Neural progenitor cell (in vitro differentiated cells): ENCODE measurements around the gene VIL1.

Experiments
- EZH2phosphoT487 ChIP-seq: fragments of 200-600 bp; sonication (generic); IDR thresholded peaks from 2 replicates; pipeline ENCODE4 v1.6.1; 2017; ENCODE audit warnings: antibody characterized with exemption
- TF ChIP-seq, protein P1 (sequence below): fragments of 200-600 bp; sonication (generic); IDR thresholded peaks from 2 replicates; pipeline ENCODE4 v1.5.1; 2017; ENCODE audit warnings: antibody characterized with exemption, mild to moderate bottlenecking

DNA sequence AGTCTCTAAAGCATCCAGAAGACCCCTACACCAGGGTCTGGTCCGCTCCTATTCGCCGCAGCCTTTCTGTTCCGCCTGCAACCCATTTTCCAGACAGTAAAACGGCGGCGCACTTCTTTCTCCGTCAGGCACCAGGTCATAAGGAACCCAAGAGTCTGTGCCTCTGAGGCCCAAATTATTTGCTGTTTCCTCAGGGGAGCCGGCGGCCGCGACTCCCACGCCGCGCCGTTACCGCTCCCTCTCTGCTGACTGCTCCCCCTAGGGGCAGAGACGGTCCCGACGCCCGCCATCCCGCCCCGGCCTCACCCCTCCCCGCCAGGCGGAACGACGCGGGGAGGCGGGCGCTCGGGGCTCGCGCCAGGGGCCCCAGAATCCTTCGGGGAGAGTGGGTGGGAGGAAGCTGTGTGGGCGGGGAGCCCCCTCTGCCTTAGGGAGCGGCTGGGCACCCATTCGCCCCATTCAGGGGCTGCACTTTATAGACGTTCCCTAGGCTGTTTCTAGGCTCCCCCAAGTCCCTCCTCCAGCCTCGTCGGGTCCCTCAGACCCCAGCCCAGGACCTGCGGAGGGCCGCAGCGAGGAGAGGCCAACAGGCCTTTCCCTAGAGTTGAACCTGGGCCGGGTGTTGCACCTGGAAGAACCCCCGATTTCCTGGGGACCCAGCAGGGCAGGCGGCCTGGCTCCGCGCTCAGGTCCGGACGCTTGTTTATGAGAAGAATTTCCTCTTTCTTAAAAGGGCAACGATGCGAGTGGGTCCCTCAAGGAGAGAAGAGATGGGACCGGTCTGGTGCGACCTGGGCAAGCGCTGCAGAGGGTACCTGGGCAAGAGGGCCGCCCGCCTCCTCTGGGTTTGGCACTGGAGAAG is 22.9 kb upstream of the VIL1 start:
- TF ChIP-seq, protein P1, sequence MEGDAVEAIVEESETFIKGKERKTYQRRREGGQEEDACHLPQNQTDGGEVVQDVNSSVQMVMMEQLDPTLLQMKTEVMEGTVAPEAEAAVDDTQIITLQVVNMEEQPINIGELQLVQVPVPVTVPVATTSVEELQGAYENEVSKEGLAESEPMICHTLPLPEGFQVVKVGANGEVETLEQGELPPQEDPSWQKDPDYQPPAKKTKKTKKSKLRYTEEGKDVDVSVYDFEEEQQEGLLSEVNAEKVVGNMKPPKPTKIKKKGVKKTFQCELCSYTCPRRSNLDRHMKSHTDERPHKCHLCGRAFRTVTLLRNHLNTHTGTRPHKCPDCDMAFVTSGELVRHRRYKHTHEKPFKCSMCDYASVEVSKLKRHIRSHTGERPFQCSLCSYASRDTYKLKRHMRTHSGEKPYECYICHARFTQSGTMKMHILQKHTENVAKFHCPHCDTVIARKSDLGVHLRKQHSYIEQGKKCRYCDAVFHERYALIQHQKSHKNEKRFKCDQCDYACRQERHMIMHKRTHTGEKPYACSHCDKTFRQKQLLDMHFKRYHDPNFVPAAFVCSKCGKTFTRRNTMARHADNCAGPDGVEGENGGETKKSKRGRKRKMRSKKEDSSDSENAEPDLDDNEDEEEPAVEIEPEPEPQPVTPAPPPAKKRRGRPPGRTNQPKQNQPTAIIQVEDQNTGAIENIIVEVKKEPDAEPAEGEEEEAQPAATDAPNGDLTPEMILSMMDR, result peak; percentile 97
- no peak for TF ChIP-seq EZH2phosphoT487
